PC-3 (cell line): ENCODE results near the gene JPH4.

ENCODE experiments used
- CTCF ChIP-seq: fragments of 300-600 bp; sonication (generic); conservative IDR thresholded peaks from 2 replicates; pipeline ENCODE4 v1.5.1; 2017; ENCODE audit warnings: antibody characterized with exemption, low read depth, mild to moderate bottlenecking, low read length
- EZH2 ChIP-seq: fragments of 300-600 bp; sonication (generic); IDR thresholded peaks from one replicate; pipeline ENCODE4 v1.6.1; 2017; ENCODE audit warnings: antibody characterized with exemption, mild to moderate bottlenecking, low read length; ENCODE audit not compliant: unreplicated experiment
- EZH2phosphoT487 ChIP-seq: fragments of 300-600 bp; sonication (generic); IDR thresholded peaks from 2 replicates; pipeline ENCODE4 v1.6.1; 2018; ENCODE audit warnings: mild to moderate bottlenecking, antibody characterized with exemption, low read length, borderline replicate concordance

- TF ChIP-seq CTCF (no peak), EZH2phosphoT487 (no peak), EZH2 (no peak)
These were observed 38.5 kb downstream of the JPH4 start for GRCh38 chr14:23540141-23540469.
